Measurements from ENCODE around the gene HFM1. TPM values are rescaled to one million over a fixed set of nuclear protein-coding genes. Genes with fewer than 3 reads are reported as not detected.
A peak's percentile ranks its signal among the peaks of the same experiment; 100 is the strongest.

Gene HFM1
- total RNA-seq, 2 donors from 2014 or later, result 0.99 to 2.9 TPM

- Histone ChIP-seq H3K27ac (no peak overlapping the region), H3K4me3 (no peak overlapping the region), H3K9me3 (no peaks in the 10 kb centered on the region), H3K27me3 (no peaks in the 10 kb centered on the region), H3K4me1 (no peaks in the 10 kb centered on the region), H3K36me3 (replicated peaks in 1 of 2; ENCODE audit: insufficient read depth in 1 of 2, low read depth in 2 of 2) (no peaks in the 10 kb centered on the region)
- no peak for ATAC-seq
- DNase-seq, result no peak
- intact Hi-C loops (cut with DNase I), result no loop called here
- TF ChIP-seq POLR2A (IDR thresholded peaks at IDR 0.05) (no peak), CTCF (IDR thresholded peaks at IDR 0.05) (no peak)
These were observed 7.7 kb upstream of the HFM1 start for GRCh38 chr1:91412371-91412770.

- Histone ChIP-seq H3K9me3 (no peaks in the 10 kb centered on the region), H3K27ac (no peak overlapping the region), H3K27me3 (no peaks in the 10 kb centered on the region), H3K4me1 (peaks cover 6% of the 10 kb centered on the region), H3K36me3 (replicated peaks in 1 of 2; ENCODE audit: insufficient read depth in 1 of 2, low read depth in 2 of 2) (no peaks in the 10 kb centered on the region), H3K4me3 (no peak overlapping the region)
- 38 to 47% methylated on average over 7 of the region's 7 CpGs for WGBS, 2 donors
- DNase-seq (peak in 1 of 4 donors; percentile 10), ATAC-seq (no peak)
- TF ChIP-seq POLR2A (IDR thresholded peaks at IDR 0.05) (no peak), CTCF (IDR thresholded peaks at IDR 0.05) (peak in 1 of 7 experiments; percentile 2)
- intact Hi-C loops (cut with DNase I), result no loop called here
These were observed 2.2 kb upstream of the HFM1 start for GRCh38 chr1:91406773-91407389.

GRCh38 chr1:91402023-91402422 is 2.6 kb downstream of the HFM1 start:
- Histone ChIP-seq H3K4me1 (peaks cover 6% of the 10 kb centered on the region), H3K4me3 (no peak overlapping the region), H3K36me3 (replicated peaks in 1 of 2; ENCODE audit: insufficient read depth in 1 of 2, low read depth in 2 of 2) (no peaks in the 10 kb centered on the region), H3K27me3 (no peaks in the 10 kb centered on the region), H3K9me3 (no peaks in the 10 kb centered on the region), H3K27ac (no peak overlapping the region)
- ATAC-seq (no peak), DNase-seq (no peak)
- 24 to 28% methylated on average over 3 of the region's 3 CpGs for WGBS, 2 donors
- intact Hi-C loops (cut with DNase I), result no loop called here
- TF ChIP-seq CTCF (IDR thresholded peaks at IDR 0.05) (peak in 6 of 7 experiments; percentile 13 to 37 (median 36)), POLR2A (IDR thresholded peaks at IDR 0.05) (no peak)

DNA sequence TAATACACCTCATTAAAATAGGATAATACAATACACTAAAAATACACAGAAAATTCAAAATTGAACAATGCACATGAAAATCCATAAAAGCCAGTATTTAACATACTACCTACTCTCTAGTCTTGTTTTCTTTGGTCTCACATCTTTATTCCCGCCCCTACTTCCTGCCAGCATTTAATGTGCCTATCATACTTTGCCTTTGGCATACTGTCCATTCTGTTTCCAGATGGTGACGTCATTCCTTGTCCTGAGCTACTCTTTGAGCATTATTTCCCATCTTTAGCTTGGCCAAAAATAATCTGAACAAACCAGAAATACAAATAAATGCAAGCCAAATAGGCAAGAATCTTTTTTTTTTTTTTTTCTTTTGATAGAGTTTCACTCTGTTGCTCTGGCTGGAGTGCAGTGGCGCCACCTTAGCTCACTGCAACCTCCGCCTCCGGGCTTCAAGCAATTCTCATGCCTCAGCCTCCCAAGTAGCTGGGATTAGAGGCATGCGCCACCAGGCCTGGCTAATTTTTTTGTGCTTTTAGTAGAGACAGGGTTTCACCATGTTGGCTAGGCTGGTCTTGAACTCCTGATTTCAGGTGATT is 4.4 kb downstream of the HFM1 start:
- H3K36me3 ChIP-seq (replicated peaks in 1 of 2; ENCODE audit: insufficient read depth in 1 of 2, low read depth in 2 of 2), result no peaks in the 10 kb centered on the region
- TF ChIP-seq POLR2A (IDR thresholded peaks at IDR 0.05) (no peak), CTCF (IDR thresholded peaks at IDR 0.05) (no peak)
- no peak overlapping the region for H3K4me3 ChIP-seq
- intact Hi-C loops (cut with DNase I), result no loop called here
- ATAC-seq (no peak), DNase-seq (no peak)
- peaks cover 6% of the 10 kb centered on the region for H3K4me1 ChIP-seq
- 84 to 90% methylated on average over 6 of the region's 6 CpGs for WGBS, 2 donors
- H3K9me3 ChIP-seq, result no peaks in the 10 kb centered on the region
- H3K27me3 ChIP-seq, result no peaks in the 10 kb centered on the region
- no peak overlapping the region for H3K27ac ChIP-seq

GRCh38 chr1:91398291-91398690 is 6.3 kb downstream of the HFM1 start:
- intact Hi-C loops (cut with DNase I), result no loop called here
- Histone ChIP-seq H3K4me3 (no peak overlapping the region), H3K36me3 (replicated peaks in 1 of 2; ENCODE audit: insufficient read depth in 1 of 2, low read depth in 2 of 2) (no peaks in the 10 kb centered on the region), H3K9me3 (no peaks in the 10 kb centered on the region), H3K4me1 (no peaks in the 10 kb centered on the region), H3K27me3 (no peaks in the 10 kb centered on the region), H3K27ac (no peak overlapping the region)
- 68 to 76% methylated on average over 1 of the region's 1 CpG for WGBS, 2 donors
- no peak for ATAC-seq
- no peak for DNase-seq
- no peak for TF ChIP-seq POLR2A (IDR thresholded peaks at IDR 0.05)
- no peak for TF ChIP-seq CTCF (IDR thresholded peaks at IDR 0.05)

Data from body of pancreas (tissue), 4 donors.